K562 (cell line): ENCODE results near the gene ADGRG1. TPM values are rescaled to one million over a fixed set of nuclear protein-coding genes. Genes with fewer than 3 reads are reported as not detected.
A peak's percentile ranks its signal among the peaks of the same experiment; 100 is the strongest.

ENCODE experiments used
- ADNP ChIP-seq: fragments of 200-800 bp; sonication (Bioruptor generic); IDR thresholded peaks from 2 replicates; pipeline ENCODE4 v1.6.1; 2016; ENCODE audit warnings: missing genetic modification characterization, missing compliant biosample characterization
- BCOR ChIP-seq: fragments of 450-650 bp; IDR thresholded peaks from 2 replicates; pipeline ENCODE4 v1.6.1; 2016
- CHD4 ChIP-seq: fragments of 200-600 bp; sonication (generic); IDR thresholded peaks from 3 replicates; pipeline ENCODE4 v1.6.1; 2012; ENCODE audit warnings: low read depth, mild to moderate bottlenecking, mixed read lengths, low read length, inconsistent platforms; ENCODE audit not compliant: insufficient read depth, insufficient replicate concordance, poor library complexity, severe bottlenecking
- CREBBP ChIP-seq: IDR thresholded peaks from one replicate; pipeline ENCODE4 v1.6.1; 2012; ENCODE audit warnings: low read depth, mild to moderate bottlenecking, control low read depth, inconsistent platforms, low read length
- FOXA3 ChIP-seq, 2 experiments: fragments of 450-650 bp in 1 of 2; sonication (generic) in 1 of 2; formaldehyde crosslinking; IDR thresholded peaks in 1 of 2; conservative IDR thresholded peaks in 1 of 2; 2 replicates each; pipeline versions ENCODE4 v1.4.0 to v1.8.0; 2020 to 2022; ENCODE audit warnings: mild to moderate bottlenecking in 2 of 2, missing genetic modification reagents in 1 of 2
- HOXB6 ChIP-seq: fragments of 250-450 bp; sonication (Bioruptor Pico); IDR thresholded peaks from 2 replicates; pipeline ENCODE4 v1.5.1; 2022; ENCODE audit warnings: mild to moderate bottlenecking, borderline replicate concordance
- KDM1A ChIP-seq, 2 experiments: fragments of 450-650 bp; IDR thresholded peaks; 2 replicates each; pipeline ENCODE4 v1.6.1; 2016; ENCODE audit warnings: mild to moderate bottlenecking in 2 of 2
- MECOM ChIP-seq: fragments of 250-450 bp; sonication (Bioruptor Pico); IDR thresholded peaks from 2 replicates; pipeline ENCODE4 v1.8.0; 2022; ENCODE audit warnings: inconsistent platforms
- MTA3 ChIP-seq: fragments of 450-650 bp; formaldehyde crosslinking; IDR thresholded peaks from 2 replicates; pipeline ENCODE4 v1.6.1; 2017; ENCODE audit warnings: mild to moderate bottlenecking, borderline replicate concordance
- MYC ChIP-seq, 2 experiments: fragments of 250-450 bp in 1 of 2; sonication (Bioruptor Pico) in 1 of 2; IDR thresholded peaks; 2 replicates each; pipeline versions ENCODE4 v1.5.1 to v1.6.1; 2012 to 2021; ENCODE audit warnings: low read depth in 2 of 2, borderline replicate concordance in 1 of 2, improper control_type of control experiment in 1 of 2, low read length in 1 of 2, mild to moderate bottlenecking in 1 of 2, moderate library complexity in 1 of 2
- NCOA1 ChIP-seq: fragments of 450-650 bp; IDR thresholded peaks from 2 replicates; pipeline ENCODE4 v1.6.1; 2016; ENCODE audit warnings: low read depth
- PHTF2 ChIP-seq: fragments of 250-450 bp; sonication (Bioruptor Pico); IDR thresholded peaks from 2 replicates; pipeline ENCODE4 v1.5.0; 2021; ENCODE audit warnings: mild to moderate bottlenecking
- RBM25 ChIP-seq: fragments of 200-400 bp; formaldehyde crosslinking; IDR thresholded peaks from 2 replicates; pipeline ENCODE4 v1.6.1; 2018; ENCODE audit warnings: low read length, low read depth, moderate library complexity; ENCODE audit not compliant: severe bottlenecking
- RFX1 ChIP-seq: fragments of 450-650 bp; IDR thresholded peaks from 2 replicates; pipeline ENCODE4 v1.6.1; 2016; ENCODE audit warnings: mild to moderate bottlenecking, moderate library complexity
- SIRT6 ChIP-seq: IDR thresholded peaks from one replicate; pipeline ENCODE4 v1.6.1; 2012; ENCODE audit warnings: low read depth, mild to moderate bottlenecking, control low read depth, inconsistent platforms, low read length, moderate library complexity
- SRSF3 ChIP-seq: fragments of 200-400 bp; formaldehyde crosslinking; IDR thresholded peaks from 2 replicates; pipeline ENCODE4 v1.6.1; 2016; ENCODE audit warnings: mild to moderate bottlenecking, low read length, moderate library complexity; ENCODE audit not compliant: insufficient read depth
- TCF3 ChIP-seq: sonication (generic); formaldehyde crosslinking; IDR thresholded peaks from 2 replicates; pipeline ENCODE4 v1.4.0; 2020; ENCODE audit warnings: mild to moderate bottlenecking, missing genetic modification reagents
- YY1 ChIP-seq, 3 experiments: IDR thresholded peaks; 2 replicates each; pipeline ENCODE4 v1.6.1; 2011; ENCODE audit warnings: low read length in 2 of 3, mild to moderate bottlenecking in 2 of 3, moderate library complexity in 2 of 3, borderline replicate concordance in 1 of 3, control low read depth in 1 of 3, low read depth in 1 of 3; ENCODE audit not compliant: insufficient read depth in 3 of 3, insufficient replicate concordance in 2 of 3, control insufficient read depth in 1 of 3, insufficient read length in 1 of 3; ENCODE audit errors: extremely low read depth in 1 of 3
- ZBTB2 ChIP-seq: fragments of 450-650 bp; IDR thresholded peaks from 2 replicates; pipeline ENCODE4 v1.6.1; 2016; ENCODE audit warnings: antibody characterized with exemption
- ZBTB33 ChIP-seq: sonication (generic); formaldehyde crosslinking; IDR thresholded peaks from 2 replicates; pipeline ENCODE4 v1.8.1; 2023; ENCODE audit warnings: mild to moderate bottlenecking, missing genetic modification reagents
- ZC3H8 ChIP-seq: fragments of 450-650 bp; IDR thresholded peaks from 2 replicates; pipeline ENCODE4 v1.6.1; 2017
- ZEB2 ChIP-seq: fragments of 450-650 bp; IDR thresholded peaks from 2 replicates; pipeline ENCODE4 v1.6.1; 2016
- ZNF146 ChIP-seq: IDR thresholded peaks from one replicate; pipeline ENCODE4 v1.6.1; 2018; ENCODE audit warnings: missing compliant biosample characterization; ENCODE audit not compliant: unreplicated experiment
- polyA plus RNA-seq, 8 experiments: library from polyadenylated mRNA; depleted of rRNA in 4 of 8; stranded (reverse) in 5 of 8; unstranded in 3 of 8; fragments of >200 nt; fragmentation: Nextera tagmentation in 2 of 8; fragmentation: Illumina TruSeq in 1 of 8; extraction: Ambion mirVana in 2 of 8; extraction: Trizol in 1 of 8; gene quantifications; 2 replicates each; pipeline versions ENCODE4 v1.2.1 to v1.2.3, GENCODE V29; 2011 to 2014; ENCODE audit warnings: inconsistent platforms in 1 of 8, missing spikeins in 1 of 8
- total RNA-seq, 7 experiments: library from RNA; depleted of rRNA in 6 of 7; stranded (reverse); fragments of >200 nt in 6 of 7; fragmentation: Illumina TruSeq in 2 of 7; extraction: Trizol in 2 of 7; gene quantifications; 2 replicates each; pipeline versions ENCODE4 v1.2.1 to v1.2.3, GENCODE V29; 2011 to 2021; ENCODE audit warnings: low replicate concordance in 1 of 7
- TF ChIP-seq, protein P1 (sequence below): fragments of 450-650 bp; formaldehyde crosslinking; IDR thresholded peaks from 2 replicates; pipeline ENCODE4 v1.4.0; 2020; ENCODE audit warnings: mild to moderate bottlenecking, mixed read lengths

ADGRG1 gene
- total and polyA plus RNA-seq, 9 of the 15 experiments (the other 6 are each of a cell fraction or from before 2014, with no cell fraction given): 0.04 to 0.31 (median 0.16) TPM; not detected in 6

- no peak for TF ChIP-seq TCF3
- TF ChIP-seq ADNP (tag): peak; percentile 55; the same call in 1 of the 2 replicates
- no peak for TF ChIP-seq PHTF2 (CRISPR knock-in tag)
- TF ChIP-seq ZNF146: peak; percentile 99
- TF ChIP-seq ZBTB33 (CRISPR knock-in tag): no peak
- TF ChIP-seq ZC3H8: no peak
- no peak for TF ChIP-seq MTA3
- no peak for TF ChIP-seq SIRT6
- no peak for TF ChIP-seq FOXA3 (CRISPR knock-in tag; conservative IDR thresholded peaks at IDR 0.05 in 1 of 2, IDR thresholded peaks at IDR 0.05 in 1 of 2)
- TF ChIP-seq CHD4: peak; percentile 50
- TF ChIP-seq SRSF3: no peak
- TF ChIP-seq NCOA1: no peak
- no peak for TF ChIP-seq HOXB6 (CRISPR knock-in tag)
- no peak for TF ChIP-seq YY1 (IDR thresholded peaks at IDR 0.05; ENCODE audit: borderline replicate concordance in 1 of 3, control insufficient read depth in 1 of 3, extremely low read depth in 1 of 3, insufficient read depth in 3 of 3, insufficient read length in 1 of 3, insufficient replicate concordance in 2 of 3, low read depth in 1 of 3, low read length in 2 of 3)
- TF ChIP-seq MYC (IDR thresholded peaks at IDR 0.05; ENCODE audit: low read depth, low read length): no peak
- TF ChIP-seq MYC (CRISPR knock-in tag; IDR thresholded peaks at IDR 0.05; ENCODE audit: borderline replicate concordance, low read depth): no peak
- peak; percentile 48 for TF ChIP-seq BCOR
- no peak for TF ChIP-seq KDM1A (IDR thresholded peaks at IDR 0.05)
- no peak for TF ChIP-seq MECOM (CRISPR knock-in tag)
- no peak for TF ChIP-seq CREBBP
- TF ChIP-seq, protein P1, sequence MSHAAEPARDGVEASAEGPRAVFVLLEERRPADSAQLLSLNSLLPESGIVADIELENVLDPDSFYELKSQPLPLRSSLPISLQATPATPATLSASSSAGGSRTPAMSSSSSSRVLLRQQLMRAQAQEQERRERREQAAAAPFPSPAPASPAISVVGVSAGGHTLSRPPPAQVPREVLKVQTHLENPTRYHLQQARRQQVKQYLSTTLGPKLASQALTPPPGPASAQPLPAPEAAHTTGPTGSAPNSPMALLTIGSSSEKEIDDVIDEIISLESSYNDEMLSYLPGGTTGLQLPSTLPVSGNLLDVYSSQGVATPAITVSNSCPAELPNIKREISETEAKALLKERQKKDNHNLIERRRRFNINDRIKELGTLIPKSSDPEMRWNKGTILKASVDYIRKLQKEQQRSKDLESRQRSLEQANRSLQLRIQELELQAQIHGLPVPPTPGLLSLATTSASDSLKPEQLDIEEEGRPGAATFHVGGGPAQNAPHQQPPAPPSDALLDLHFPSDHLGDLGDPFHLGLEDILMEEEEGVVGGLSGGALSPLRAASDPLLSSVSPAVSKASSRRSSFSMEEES (CRISPR knock-in tag): no peak
- no peak for TF ChIP-seq RFX1
- no peak for TF ChIP-seq ZBTB2
- no peak for TF ChIP-seq ZEB2
- TF ChIP-seq RBM25: peak; percentile 92
These were observed 34.4 kb upstream of the ADGRG1 start (continued) for GRCh38 chr16:57593990-57594389.
